OCI-LY1 (cell line): Measurements from ENCODE around the gene PAPSS2.

Experiments
- CTCF ChIP-seq: fragments of 200-600 bp; sonication (generic), shearing (Covaris generic); IDR thresholded peaks from 2 replicates; pipeline ENCODE4 v1.5.1; 2017; ENCODE audit warnings: mild to moderate bottlenecking, antibody characterized with exemption, low read length, moderate library complexity, mixed read lengths
- EZH2 ChIP-seq: fragments of 200-600 bp; sonication (generic), shearing (Covaris generic); IDR thresholded peaks from 2 replicates; pipeline ENCODE4 v1.8.0; 2017; ENCODE audit warnings: borderline replicate concordance, mixed run types, mild to moderate bottlenecking, antibody characterized with exemption, low read length, moderate library complexity, mixed read lengths

DNA sequence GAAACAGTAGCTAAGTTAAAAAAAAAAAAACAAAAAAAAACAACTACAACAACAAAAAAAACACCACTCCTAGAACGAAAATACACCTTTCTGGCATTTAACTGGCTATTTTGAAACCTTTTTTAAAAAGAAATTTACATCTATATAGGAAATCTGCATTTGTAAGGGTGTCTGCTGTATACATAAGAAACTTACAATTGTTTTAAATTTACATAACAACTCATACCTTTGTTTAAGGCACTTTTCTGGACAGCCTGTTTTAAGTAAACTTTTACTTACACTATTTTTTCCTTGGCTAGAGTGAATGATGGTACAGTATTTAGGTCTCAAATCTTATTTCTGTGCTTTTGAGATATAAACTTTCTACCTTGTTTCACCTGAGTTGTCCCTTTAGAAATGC, 34.0 kb upstream of the PAPSS2 start:
- TF ChIP-seq CTCF (no peak), EZH2 (no peak)
